Activated gamma-delta T cell treated with anti-CD3 and anti-CD28 coated beads, Interleukin-2, amount 50 U/mL, for 16 hours (primary cell): ENCODE measurements around the gene HOXD9.

ENCODE experiments used
- DNase-seq: peaks from one replicate; pipeline ENCODE4 v3.0.0-alpha.2; 2020; ENCODE audit warnings: low read depth

Gene HOXD9

DNA sequence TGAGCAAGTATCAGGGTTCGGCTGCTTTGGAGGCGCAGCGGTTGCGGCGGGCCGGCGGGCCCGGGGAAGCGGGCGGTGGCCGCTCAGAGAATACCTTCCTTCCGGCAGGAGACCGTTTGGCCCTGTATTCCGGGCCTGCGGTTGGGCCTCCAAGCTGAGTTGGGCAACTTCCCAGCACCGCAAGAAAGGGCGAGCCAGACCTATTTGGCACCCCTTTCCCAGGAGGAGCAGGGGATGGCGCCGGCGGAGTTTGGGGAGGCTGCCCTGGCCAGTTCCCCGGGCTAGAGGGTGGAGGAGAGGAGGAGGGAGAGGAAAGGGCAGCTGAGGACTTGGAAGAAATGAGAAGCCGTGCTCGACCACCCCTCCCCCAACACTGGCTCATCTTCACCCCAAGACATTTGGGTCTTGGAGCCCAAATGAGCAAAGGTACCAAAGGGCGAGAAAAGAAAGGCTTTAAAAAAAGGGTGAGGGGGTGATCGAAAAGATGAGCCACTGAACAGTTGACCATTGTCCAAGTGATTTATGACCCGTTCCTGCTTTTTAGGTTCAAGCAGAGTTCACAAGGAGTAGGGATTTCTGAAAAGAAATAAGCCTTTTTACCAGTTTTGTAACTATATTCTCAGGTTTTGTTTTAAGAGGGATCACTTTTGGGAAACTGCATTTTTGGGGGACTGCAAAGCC lies 43.0 kb downstream of the HOXD9 start:
- DNase-seq = no peak

DNA sequence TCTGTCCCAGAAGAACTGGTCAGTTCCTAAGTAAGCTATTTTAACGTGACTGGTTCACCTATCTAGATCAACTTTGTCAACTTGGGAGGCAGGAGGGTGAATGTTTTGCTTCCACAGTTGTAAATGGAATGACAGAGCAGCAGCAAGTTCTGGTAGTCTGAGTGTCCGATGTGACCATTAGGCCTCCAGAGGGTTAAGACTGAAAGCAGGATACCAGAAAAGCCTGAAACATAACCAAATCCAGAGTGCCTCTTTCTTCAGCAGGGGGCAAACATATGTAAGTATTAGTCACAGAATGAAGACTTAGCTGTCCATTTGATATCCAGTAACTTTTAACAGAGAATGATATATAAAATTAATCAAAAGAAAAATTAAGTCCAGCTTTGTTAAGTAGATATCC lies 43.8 kb downstream of the HOXD9 start:
- DNase-seq = no peak

DNA sequence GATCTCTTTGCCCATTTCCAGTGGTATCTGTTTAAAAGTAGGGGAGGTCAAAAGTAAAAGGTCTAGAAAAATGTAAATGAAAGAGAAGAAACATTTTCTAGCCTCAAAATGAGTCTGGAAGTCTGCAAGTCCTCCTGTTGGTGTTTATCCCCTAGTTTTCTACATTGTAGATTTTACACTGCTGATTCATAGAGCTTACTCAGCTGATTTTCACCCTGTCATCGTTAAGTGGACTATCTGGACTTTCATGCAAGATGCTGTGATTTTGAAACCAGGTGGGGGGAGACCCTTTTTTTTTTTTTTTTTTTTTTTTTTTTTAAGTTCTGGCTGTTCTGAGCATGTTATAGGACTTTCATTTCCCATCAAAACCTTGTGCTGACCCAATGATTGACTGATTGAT lies 44.9 kb downstream of the HOXD9 start:
- DNase-seq = no peak

DNA sequence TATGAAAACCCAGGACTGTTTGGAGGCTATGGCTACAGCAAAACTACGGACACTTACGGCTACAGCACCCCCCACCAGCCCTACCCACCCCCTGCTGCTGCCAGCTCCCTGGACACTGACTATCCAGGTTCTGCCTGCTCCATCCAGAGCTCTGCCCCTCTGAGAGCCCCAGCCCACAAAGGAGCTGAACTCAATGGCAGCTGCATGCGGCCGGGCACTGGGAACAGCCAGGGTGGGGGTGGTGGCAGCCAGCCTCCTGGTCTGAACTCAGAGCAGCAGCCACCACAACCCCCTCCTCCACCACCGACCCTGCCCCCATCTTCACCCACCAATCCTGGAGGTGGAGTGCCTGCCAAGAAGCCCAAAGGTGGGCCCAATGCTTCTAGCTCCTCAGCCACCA lies 46.7 kb downstream of the HOXD9 start:
- DNase-seq = no peak

DNA sequence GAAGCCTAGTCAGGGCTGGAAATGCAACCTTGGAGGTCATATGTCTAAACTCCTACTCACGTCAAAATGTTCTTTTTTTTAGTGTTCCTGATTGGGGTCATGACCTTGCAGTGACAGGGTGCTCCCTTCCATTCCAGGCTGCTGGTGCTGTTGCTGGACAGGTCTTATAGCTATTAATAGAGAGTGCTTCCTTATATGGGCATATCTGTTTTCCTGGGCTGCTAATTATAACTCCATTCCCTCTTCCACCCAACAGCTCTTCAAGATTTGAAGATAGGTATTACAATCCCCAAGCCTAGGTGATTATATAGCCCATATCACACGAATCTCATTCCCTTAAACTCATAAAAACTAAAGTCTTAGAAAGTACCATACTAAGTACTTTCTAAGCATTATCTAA lies 47.2 kb downstream of the HOXD9 start:
- DNase-seq = no peak

DNA sequence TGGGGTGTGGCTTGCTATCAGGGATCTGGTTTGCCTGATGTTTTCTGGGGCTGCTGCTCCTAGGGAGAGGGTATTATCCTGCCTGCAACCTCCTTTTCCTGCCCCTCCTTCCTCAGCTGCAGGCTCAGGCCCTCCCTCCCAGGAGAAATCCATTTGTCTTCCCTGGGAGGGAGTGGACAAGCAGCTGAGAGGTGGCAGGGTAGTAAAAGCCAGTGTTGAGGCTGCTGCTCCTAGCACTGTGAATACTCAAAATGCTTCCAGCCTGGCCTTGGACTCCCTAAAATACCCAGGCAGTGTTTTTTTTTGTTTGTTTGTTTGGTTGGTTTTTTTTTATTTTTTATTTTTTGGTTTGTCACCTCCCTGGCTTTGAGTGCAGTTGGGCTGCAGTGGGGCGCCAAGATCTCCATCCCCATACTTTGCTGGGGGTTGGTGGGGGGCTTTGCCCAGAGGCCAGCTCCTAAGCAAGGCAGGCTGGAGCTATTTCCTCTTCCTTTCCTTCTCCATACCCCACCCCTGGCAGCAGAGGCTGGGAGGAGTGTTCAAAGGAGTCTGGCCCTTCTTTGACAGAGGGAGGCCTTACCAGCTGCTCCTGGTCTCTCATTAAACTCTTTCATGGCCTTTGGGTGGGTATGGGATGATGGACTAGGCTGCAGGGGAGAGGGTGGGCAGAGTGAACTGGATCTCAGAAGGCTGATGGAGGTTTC lies 48.2 kb downstream of the HOXD9 start:
- DNase-seq = no peak

DNA sequence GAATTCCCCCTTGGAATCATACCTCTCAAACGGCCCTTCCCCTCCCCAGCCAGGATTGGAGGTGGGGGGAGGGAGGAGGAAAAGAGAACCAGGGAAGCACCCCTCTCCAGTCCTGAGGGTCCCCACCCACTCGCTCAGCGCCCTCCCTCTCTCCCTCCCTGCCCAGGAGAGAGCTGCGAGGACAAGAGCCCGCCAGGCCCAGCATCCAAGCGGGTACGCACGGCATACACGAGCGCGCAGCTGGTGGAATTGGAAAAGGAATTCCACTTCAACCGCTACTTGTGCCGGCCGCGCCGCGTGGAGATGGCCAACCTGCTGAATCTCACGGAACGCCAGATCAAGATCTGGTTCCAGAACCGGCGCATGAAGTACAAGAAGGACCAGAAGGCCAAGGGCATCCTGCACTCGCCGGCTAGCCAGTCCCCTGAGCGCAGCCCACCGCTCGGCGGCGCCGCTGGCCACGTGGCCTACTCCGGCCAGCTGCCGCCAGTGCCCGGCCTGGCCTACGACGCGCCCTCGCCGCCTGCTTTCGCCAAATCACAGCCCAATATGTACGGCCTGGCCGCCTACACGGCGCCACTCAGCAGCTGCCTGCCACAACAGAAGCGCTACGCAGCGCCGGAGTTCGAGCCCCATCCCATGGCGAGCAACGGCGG lies 49.0 kb downstream of the HOXD9 start:
- no peak for DNase-seq

DNA sequence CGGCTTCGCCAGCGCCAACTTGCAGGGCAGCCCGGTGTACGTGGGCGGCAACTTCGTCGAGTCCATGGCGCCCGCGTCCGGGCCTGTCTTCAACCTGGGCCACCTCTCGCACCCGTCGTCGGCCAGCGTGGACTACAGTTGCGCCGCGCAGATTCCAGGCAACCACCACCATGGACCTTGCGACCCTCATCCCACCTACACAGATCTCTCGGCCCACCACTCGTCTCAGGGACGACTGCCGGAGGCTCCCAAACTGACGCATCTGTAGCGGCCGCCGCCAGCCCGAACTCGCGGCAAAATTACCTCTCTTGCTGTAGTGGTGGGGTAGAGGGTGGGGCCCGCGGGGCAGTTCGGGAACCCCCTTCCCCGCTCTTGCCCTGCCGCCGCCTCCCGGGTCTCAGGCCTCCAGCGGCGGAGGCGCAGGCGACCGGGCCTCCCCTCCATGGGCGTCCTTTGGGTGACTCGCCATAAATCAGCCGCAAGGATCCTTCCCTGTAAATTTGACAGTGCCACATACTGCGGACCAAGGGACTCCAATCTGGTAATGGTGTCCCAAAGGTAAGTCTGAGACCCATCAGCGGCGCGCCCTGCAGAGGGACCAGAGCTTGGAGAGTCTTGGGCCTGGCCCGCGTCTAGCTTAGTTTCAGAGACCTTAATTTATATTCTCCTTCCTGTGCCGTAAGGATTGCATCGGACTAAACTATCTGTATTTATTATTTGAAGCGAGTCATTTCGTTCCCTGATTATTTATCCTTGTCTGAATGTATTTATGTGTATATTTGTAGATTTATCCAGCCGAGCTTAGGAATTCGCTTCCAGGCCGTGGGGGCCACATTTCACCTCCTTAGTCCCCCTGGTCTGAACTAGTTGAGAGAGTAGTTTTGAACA lies 49.7 kb downstream of the HOXD9 start:
- no peak for DNase-seq

DNA sequence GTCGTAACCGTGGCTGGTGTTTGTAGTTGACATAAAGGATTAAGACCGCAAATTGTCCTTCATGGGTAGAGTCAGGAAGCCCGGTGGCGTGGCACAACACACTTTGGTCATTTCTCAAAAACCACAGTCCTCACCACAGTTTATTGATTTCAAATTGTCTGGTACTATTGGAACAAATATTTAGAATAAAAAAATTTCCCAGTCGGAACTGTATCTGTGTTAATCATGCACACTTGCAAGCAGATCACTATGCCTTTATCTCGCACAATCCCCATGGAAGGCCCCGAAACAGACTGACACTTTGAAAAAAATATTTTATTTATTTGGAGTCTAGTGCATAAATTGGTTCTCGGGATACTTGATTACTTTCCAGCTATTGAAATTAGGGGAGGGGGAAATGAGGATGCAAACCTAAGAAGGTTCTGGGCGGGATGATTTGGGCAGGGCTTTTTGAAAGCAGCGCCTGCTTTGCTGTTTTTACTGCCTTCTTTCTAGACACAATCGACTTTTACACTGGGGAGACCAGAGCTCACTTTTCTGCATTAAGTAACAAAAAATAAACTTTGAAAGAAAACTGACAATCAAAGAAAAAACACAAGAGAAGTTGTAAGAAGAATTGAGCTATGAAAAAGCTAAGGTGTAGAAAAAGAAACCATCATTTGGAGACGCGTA lies 50.5 kb downstream of the HOXD9 start:
- DNase-seq = no peak

DNA sequence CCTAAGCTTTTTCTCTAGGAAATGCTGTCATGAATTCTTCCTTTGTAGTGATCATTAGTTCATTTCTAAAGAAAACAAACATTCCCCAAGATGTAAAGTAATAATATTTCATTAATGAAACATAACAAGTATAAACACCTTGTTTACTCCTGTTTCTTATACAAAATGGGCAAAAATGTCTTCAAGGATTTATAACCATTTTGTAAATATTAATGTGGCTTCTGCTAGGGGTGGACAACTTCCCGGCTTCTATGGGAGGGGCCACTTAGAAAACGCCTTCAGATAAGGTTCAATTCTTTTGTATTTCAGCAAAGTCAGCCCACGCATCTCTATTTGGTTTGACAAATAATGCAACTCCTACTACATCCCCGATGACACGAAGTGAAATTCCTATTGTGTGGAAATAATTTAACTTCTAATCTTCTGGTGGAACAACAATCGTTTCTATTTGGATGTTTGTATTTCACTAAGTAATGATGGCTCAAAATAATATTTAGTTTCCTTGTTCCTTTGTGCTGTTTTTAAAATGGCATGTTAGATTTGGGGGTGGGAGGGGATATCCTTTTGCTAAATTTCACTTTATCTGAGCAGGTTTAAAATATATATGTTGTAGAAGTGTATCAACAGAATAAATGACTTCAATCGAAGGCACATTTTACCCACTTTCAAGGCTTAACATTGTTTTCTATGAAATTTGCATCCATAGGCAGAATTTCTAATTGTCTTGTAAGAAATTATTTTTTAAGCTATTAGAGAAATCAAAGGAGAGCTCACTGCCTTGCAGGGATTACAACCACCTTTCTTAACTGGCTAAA lies 51.3 kb downstream of the HOXD9 start:
- no peak for DNase-seq

DNA sequence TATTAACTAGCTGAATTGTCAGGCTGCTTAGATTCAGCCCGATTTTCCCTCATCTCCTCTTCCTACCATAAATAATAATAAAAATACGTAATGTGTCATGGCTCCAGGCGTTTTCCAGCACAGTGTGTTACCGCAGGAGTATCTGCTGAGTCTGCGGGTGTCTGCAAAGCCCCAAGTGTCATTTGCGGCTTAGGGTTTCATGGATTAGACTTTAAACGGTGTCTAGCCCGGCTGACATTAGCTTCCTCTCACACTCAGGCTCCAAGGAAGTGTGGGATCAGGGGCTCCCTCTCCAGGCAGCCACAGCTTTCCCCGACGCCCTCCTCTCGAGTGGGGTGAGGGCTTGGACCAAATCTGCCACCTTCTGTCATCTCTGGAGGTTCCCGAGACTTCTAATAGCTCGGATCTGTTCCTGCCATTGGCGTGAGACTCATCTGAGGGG lies 51.9 kb downstream of the HOXD9 start:
- DNase-seq = no peak
